NCI-H524 (cell line): ENCODE data around the gene PRPH2.

ENCODE experiments used
- DNase-seq, 2 experiments: peaks; one replicate each; lab custom pipeline; 2025; lab: John Stamatoyannopoulos, UW

Gene PRPH2, protein sequence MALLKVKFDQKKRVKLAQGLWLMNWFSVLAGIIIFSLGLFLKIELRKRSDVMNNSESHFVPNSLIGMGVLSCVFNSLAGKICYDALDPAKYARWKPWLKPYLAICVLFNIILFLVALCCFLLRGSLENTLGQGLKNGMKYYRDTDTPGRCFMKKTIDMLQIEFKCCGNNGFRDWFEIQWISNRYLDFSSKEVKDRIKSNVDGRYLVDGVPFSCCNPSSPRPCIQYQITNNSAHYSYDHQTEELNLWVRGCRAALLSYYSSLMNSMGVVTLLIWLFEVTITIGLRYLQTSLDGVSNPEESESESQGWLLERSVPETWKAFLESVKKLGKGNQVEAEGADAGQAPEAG

DNA sequence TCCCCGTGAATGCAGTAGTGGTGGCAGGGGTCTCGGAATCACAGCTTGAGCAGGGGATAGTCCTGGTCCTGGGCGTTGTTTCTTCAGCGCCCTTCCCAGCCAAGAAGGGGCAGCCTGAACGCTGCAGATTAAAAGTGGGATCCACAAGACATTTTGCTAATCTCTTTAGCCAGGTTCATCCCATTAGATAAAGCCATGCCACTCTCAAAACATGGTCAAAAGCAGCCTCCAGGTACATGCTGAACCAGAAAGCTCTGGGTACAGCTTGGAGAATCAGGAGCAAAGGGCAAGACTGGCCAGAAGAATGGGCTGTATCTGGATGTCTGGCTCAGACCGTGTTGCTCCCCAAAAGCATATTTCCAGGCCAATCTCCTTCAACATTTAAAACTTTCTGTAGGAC lies at the start of gene PRPH2:
Gene PRPH2, minus strand, starts transcription at position 101 of the 400 bp plus-strand sequence. CDS start 263 bp downstream, outside the sequence.
- DNase-seq, result no peak

GRCh38 chr6:42771741-42772100 lies 49.3 kb upstream of the PRPH2 start:
- no peak for DNase-seq

- no peak for DNase-seq
Measured at GRCh38 chr6:42769836-42770235, 47.4 kb upstream of the PRPH2 start.

GRCh38 chr6:42769051-42769450 lies 46.7 kb upstream of the PRPH2 start:
- DNase-seq, result no peak

DNA sequence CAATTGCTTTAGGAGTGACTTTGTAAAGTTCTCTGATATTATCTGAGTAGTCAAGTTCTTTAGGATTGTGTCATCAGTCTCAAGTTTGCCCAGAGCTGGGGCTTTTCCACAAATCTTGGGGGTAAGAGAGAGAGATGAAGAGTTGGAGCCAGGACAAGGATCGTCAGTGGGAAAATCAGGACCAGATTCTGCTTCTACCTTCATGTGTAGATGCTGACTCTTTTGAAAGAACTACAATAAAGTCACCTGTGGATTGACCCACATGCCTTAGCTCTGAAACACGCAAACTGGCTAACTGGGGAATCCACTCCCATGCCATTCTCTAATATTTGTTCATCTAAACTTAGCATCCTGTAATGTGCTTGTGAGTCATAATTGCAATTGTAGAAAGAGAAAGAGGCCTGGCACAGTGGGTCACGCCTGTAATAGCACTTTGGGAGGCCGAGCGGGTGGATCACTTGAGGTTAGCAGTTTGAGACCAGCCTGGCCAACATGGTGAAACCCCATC lies 43.8 kb upstream of the PRPH2 start:
- no peak for DNase-seq

- no peak for DNase-seq
Measured at GRCh38 chr6:42764911-42765648, 42.7 kb upstream of the PRPH2 start.

GRCh38 chr6:42762950-42763349 lies 40.6 kb upstream of the PRPH2 start:
- DNase-seq, result no peak

- DNase-seq, result no peak
Measured at GRCh38 chr6:42762426-42762859, 40.0 kb upstream of the PRPH2 start.

DNA sequence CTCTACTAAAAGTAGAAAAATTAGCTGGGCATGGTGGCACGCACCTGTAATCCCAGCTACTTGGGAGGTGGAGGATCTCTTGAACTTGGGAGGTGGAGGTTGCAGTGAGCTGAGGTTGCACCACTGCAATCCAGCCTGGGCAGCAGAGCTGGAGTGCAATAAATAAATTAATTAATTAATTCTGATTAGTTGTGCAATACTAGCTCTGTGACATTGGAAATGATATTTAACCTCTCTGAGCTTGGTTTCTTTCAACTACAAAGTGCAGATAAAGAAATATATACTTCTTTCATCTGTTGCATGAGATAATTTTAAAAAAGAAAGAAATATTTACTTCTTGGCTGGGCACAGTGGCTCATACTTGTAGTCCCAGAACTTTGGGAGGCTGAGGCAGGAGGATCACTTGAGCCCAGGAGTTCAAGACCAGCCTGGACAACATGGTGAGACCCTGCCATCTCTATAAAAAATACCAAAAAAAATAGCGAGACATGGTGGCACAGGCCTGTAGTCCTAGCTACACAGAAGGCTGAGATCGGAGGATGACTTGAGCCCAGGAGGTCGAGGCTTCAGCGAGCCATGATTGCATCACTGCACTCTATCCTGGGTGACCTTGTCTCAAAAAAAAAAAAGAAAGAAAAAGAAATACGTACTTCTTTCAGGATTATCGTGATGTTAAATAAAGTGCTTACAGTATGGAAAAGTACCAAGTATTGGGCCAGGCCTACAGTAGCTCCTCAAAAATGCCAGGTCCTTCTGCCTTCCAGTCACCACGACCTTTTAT lies 39.1 kb upstream of the PRPH2 start:
- DNase-seq, result no peak

DNA sequence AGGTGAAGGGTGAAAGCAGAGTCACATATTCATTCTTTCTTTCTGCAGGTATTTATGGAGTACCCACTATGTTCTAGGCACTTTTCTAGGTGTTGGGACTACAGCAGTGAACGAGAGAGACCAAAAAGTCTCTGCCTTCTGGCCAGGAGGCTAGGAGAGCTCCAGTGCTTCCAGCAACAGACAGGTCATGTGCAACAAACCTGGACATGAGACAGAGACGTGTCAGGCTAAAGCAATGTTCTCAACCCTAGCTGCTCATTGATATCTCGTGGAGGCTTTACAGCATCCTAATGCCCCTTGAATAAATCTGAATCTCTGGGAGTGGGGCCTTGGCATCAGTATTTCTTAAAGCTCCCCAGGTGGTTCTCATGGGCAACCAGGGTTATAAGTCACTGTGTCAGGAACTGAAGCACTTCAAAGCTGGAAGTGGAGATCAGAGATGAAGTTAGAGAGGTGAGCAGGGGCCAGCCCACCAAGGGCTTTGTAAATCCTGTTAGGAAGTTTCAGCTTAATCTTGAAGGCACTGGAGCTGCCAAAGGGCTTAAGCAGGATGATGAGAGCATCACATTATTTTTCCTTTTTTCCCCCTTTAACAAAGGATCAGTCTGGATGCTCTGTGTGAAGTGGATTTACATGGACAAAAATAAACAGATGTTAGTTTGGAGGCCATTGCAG lies 36.5 kb upstream of the PRPH2 start:
- DNase-seq, result peak in 1 of 2 experiments; percentile 37

DNA sequence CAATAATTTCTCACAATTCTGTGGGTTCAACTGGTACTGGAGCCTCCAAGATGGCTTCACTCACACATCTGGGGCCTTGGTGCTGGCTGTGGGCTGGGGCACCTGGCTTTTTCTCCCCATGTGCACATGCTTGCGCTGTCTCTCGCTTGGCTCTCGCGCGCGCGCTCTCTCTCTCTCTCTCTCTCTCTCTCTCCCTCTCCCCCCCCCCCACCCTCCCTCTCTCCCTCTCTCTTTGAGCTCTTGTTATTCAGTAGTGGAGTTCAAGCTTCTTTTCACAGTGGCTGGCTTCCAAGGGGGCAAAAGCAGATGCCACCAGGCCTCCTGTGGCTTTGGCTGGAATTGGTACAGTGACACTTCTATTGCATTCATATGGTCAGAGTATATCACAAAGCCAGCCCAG lies 34.3 kb upstream of the PRPH2 start:
- DNase-seq, result no peak

DNA sequence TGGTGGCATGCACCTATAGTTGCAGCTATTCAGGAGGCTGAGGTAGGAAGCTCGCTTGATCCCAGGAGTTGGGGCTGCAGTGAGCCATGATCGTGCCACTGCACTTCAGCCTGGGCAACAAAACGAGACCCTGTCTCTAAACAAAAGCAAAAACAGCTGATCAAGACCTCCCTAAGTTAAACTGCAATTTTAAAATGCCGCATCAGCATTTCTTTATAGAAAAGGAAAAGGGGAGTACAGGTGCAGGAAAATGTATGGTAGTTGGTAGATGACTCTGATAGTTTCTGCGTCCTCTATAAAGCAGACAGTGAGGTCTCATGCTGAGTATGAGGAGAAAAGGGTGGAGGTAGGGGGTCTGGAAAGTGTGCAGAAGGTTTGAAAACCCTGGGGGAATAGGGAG lies 32.4 kb upstream of the PRPH2 start:
- DNase-seq, result no peak

DNA sequence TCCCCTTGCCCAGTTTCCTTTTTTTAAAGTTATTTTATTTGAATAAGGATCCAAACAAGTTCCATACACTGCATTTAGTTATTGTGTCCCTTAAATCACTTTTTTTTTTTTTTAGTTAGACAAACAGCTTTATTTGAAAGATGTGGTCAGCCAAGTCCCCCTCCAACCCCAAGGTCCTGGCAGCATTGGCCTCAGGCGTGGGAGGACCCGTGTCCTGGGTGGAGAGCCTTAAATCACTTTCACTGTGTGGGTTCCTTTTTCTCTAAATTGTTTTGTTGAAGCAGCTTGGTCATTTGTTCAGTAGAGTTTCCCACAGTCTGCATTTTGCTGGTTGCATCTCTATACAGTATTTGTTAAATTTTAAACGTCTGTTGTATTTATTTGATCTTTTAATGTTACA lies 28.7 kb upstream of the PRPH2 start:
- DNase-seq, result no peak

DNA sequence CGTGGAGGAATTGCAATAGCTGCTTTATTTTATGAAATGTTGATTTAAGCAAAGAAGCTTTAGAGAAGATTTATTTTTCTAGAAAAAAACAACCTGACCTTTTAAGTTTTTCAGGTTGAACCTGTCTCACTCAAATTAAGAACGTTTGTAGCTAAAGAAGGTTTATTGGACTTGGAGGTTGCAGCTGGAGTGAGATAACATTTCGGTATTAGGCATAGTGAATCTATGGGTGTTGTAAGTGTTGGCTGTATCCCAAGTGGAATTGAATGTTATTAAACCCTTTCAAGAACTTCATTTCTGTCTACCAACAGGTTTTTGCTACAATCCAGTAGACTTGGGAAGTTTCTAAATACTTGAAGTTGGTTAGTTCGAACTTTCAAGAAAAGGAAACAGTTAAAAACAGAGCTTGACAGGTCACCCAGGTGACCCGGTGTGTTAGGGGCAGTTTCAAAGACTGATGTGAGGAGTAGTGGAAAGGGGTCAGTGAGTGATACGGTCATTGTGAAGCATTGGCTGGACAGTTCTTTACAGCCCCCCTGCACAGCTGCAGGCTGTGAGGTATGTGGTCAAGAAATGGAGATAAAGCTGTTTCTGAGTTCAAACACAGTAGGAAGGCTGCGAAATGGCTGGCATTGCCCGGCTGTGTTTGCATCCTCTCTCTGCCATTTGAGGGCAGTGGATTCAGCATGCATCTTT lies 26.0 kb upstream of the PRPH2 start:
- DNase-seq, result no peak

GRCh38 chr6:42746463-42747391 lies 24.3 kb upstream of the PRPH2 start:
- DNase-seq, result peak; percentile 95 to 96

DNA sequence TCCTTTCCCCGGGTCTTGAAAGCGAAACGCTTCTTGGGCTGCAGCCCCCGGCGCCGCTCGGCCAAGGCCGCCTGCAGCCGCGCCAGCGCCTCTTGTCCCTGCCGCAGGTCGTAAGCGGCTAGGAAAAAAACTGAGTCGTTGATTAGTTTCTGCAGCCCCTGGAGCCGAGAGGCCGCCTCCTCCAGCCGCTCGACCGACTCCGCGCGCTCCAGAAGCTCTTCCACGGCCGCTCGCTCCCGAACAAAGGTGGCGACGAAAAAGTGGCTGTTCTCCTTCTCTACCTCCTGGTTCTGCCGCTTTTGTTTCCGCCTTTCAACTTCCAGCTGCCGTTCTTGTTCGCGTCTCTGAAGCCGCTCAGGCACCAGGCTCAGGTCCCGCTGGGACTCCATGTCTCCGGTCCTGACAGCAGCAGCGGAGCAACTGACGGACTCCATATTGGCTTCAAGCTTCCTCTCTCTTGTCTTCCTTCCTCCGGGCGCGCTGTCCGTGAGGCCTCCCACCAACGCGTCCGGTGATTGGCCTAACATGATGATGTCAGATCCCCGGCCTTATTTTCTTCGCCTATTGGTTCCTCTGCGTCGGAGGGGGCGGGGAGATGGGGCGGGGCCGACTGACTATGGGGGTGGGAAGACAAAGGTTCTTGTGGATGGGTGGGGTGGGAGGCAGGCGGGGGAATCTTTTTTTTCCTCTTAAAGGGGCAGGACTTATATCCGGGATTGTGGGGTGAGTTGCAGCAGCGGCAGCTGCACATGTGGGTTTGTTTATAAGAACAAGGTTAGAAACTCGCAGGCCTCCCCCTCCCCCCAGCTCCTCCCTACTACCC lies 23.5 kb upstream of the PRPH2 start, which contains the start of gene TBCC:
Gene TBCC, minus strand, starts transcription at position 464 of the 823 bp plus-strand sequence. Its CDS starts 30 bp downstream, at position 434.
- DNase-seq, result peak; percentile 97 to 98

DNA sequence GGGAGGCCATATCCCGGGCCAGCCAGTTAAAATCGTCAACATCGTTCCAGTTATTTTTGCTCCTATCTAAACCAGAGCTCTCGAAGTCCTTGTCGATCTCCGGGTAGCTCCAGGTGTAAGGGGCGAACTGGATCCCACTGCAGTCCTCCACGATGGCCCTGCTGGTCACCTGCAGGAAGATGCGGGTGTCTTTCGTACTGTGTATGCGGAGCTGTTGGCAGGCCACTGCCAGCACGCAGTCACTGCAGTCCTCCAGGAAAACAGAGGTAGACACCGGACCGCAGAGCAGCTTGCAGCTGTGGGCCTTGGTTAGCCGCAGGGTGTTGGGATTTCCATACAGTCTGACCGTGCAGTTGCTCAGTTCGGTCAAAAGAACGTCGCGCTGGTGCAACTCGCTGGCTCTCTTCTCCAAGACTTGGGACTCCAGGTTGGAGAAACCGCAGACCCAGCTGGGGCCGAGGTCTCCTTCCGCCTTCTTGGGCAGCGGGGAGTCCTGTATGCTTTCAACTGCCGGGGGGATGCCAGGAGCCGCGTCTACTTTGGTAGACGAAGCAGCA lies 22.8 kb upstream of the PRPH2 start:
- DNase-seq, result peak; percentile 35 to 47

GRCh38 chr6:42744351-42744893 lies 22.0 kb upstream of the PRPH2 start:
- peak in 1 of 2 experiments; percentile 32 for DNase-seq
